Mesenteric fat pad (tissue), 1 donor: ENCODE measurements around the gene ATP11A. TPM values are rescaled to one million over a fixed set of nuclear protein-coding genes. Genes with fewer than 3 reads are reported as not detected.
"Not testable (repeated sequence)": the region's sequence is repeated elsewhere in the genome, so short reads cannot be mapped to it uniquely, and the experiment has no call there.

Experiments
- DNase-seq: peaks from one replicate; pipeline ENCODE4 v3.0.0-alpha.2; 2020; ENCODE audit warnings: low spot score
- total RNA-seq: library from RNA; stranded (reverse); fragmentation: NEBNext Ultra II Directional; extraction: Animal tissue kit (Norgen Biotek cat#: 25700); gene quantifications from one replicate; pipeline ENCODE4 v1.2.1, GENCODE V29; 2021
- donor health status: DM: yes; HTN: yes; CAD: no.

The ATP11A gene
- total RNA-seq, 1 donor from 2014 or later = 63.5 TPM

- peak; percentile 16 for DNase-seq
Measured at GRCh38 chr13:112851107-112852038, 161.5 kb downstream of the ATP11A start.

GRCh38 chr13:112852392-112852791, 162.6 kb downstream of the ATP11A start:
- DNase-seq = peak; percentile 72

GRCh38 chr13:112852808-112853207, 163.0 kb downstream of the ATP11A start:
- DNase-seq = peak; percentile 22

- peak; percentile 72 for DNase-seq
Measured at GRCh38 chr13:112854321-112854720, 164.5 kb downstream of the ATP11A start.

- DNase-seq = no peak
Measured at GRCh38 chr13:112855859-112856258, 166.0 kb downstream of the ATP11A start.

GRCh38 chr13:112857914-112858490, 168.2 kb downstream of the ATP11A start:
- peak; percentile 69 for DNase-seq

- peak; percentile 83 for DNase-seq
Measured at GRCh38 chr13:112859128-112859816, 169.4 kb downstream of the ATP11A start.

GRCh38 chr13:112859817-112860190, 170.0 kb downstream of the ATP11A start:
- no peak for DNase-seq

GRCh38 chr13:112861876-112862615, 172.2 kb downstream of the ATP11A start:
- DNase-seq = peak; percentile 69

GRCh38 chr13:112863356-112863755, 173.5 kb downstream of the ATP11A start:
- DNase-seq = not testable (repeated sequence)

GRCh38 chr13:112865478-112865877, 175.6 kb downstream of the ATP11A start:
- DNase-seq = not testable (repeated sequence)

- peak; percentile 78 for DNase-seq
Measured at GRCh38 chr13:112867301-112867711, 177.5 kb downstream of the ATP11A start.

- DNase-seq = no peak
Measured at GRCh38 chr13:112868308-112868707, 178.5 kb downstream of the ATP11A start.

GRCh38 chr13:112869202-112870050, 179.6 kb downstream of the ATP11A start:
- peak; percentile 82 for DNase-seq

GRCh38 chr13:112870051-112870331, 180.2 kb downstream of the ATP11A start:
- no peak for DNase-seq

- DNase-seq = peak; percentile 67
Measured at GRCh38 chr13:112870737-112871287, 181.0 kb downstream of the ATP11A start.

GRCh38 chr13:112871742-112872141, 181.9 kb downstream of the ATP11A start:
- DNase-seq = no peak

GRCh38 chr13:112872657-112873631, 183.1 kb downstream of the ATP11A start:
- DNase-seq = peak; percentile 67
